Epithelial cell of esophagus (primary cell): ENCODE results near the gene RIMOC1.

Experiments
- DNase-seq: peaks from one replicate; pipeline ENCODE4 v3.0.0; 2010; ENCODE audit warnings: low read depth
- H3K4me3 ChIP-seq: 2 replicates; pipeline ENCODE4 v1.5.1; 2011; ENCODE audit warnings: mild to moderate bottlenecking, low read length, control low read depth
- CTCF ChIP-seq: IDR thresholded peaks from 2 replicates; pipeline ENCODE4 v1.5.1; 2011; ENCODE audit warnings: low read depth, mild to moderate bottlenecking, low read length, control low read depth, inconsistent platforms; ENCODE audit not compliant: insufficient read depth; ENCODE audit errors: missing control alignments

RIMOC1 gene

GRCh38 chr5:41951224-41951623 is 47.1 kb downstream of the RIMOC1 start:
- DNase-seq = no peak
- no peak overlapping the region for H3K4me3 ChIP-seq
- TF ChIP-seq CTCF = no peak
